Measurements from ENCODE around the gene SUCO. TPM values are rescaled to one million over a fixed set of nuclear protein-coding genes. Genes with fewer than 3 reads are reported as not detected.

Gene SUCO
- total and polyA plus RNA-seq, 2 experiments from 2014 or later: 18.0 to 49.8 TPM

Small RNA genes within 50 kb of the gene (small RNA-seq; reads per million reads assigned to genes)
- not detected for gene RNU6-693P (ENCODE audit: low replicate concordance)

Other genes starting within 250 kb of the SUCO start
- gene C1orf105, start 112.5 kb upstream of the SUCO start, total RNA-seq (2014; rRNA removed; shearing (Covaris generic)): not detected in 2 replicates
- gene C1orf105, start 112.5 kb upstream of the SUCO start, polyA plus RNA-seq (2016; fragmentation: Nextera tagmentation; extraction: Ambion mirVana): not detected in 2 replicates
- 22.5 and 25.2 TPM in 2 replicates for gene PIGC, start 89.1 kb upstream of the SUCO start, total RNA-seq (2014; rRNA removed; shearing (Covaris generic))
- 24.3 and 28.1 TPM in 2 replicates for gene PIGC, start 89.1 kb upstream of the SUCO start, polyA plus RNA-seq (2016; fragmentation: Nextera tagmentation; extraction: Ambion mirVana)
- not detected in 2 replicates for gene FASLG, start 126.0 kb downstream of the SUCO start, total RNA-seq (2014; rRNA removed; shearing (Covaris generic))
- not detected in 2 replicates for gene FASLG, start 126.0 kb downstream of the SUCO start, polyA plus RNA-seq (2016; fragmentation: Nextera tagmentation; extraction: Ambion mirVana)